IMR-90 (cell line): ENCODE results near the gene ATXN1. TPM values are rescaled to one million over a fixed set of nuclear protein-coding genes. Genes with fewer than 3 reads are reported as not detected.
A peak's percentile ranks its signal among the peaks of the same experiment; 100 is the strongest.

Experiments
- ATAC-seq: fragments of 200-7000 bp; cut with Tn5 transposase; 2 replicates; pipeline ENCODE4 v1.9.1; 2020; ENCODE audit warnings: low read depth, mild to moderate bottlenecking, moderate library complexity
- BruUV-seq: library from RNA; stranded (reverse); fragments of 400-500 nt; replicated peaks from 2 replicates; lab custom pipeline; 2021; lab: Mats Ljungman, UMichigan
- CTCF ChIA-PET: fragments of 300-600 bp; formaldehyde crosslinking; extraction: SDS; loops from one replicate; lab custom pipeline; 2021; ENCODE audit warnings: antibody characterized with exemption; lab: Yijun Ruan, JAX
- POLR2A ChIA-PET: fragments of 300-600 bp; sonication (Branson Sonifier 250); formaldehyde crosslinking; loops from one replicate; lab custom pipeline; 2022; ENCODE audit warnings: antibody characterized with exemption; ENCODE audit not compliant: unreplicated experiment; lab: Charles Lee
- DNase-seq: peaks from one replicate; pipeline ENCODE4 v3.0.0; 2013
- H2AFZ ChIP-seq: replicated peaks from 2 replicates; pipeline ENCODE3; 2013; ENCODE audit warnings: low read length, mild to moderate bottlenecking; ENCODE audit not compliant: poor library complexity
- H2AK5ac ChIP-seq: 2 replicates; pipeline ENCODE4 v1.6.1; 2013; ENCODE audit warnings: low read depth, low read length, inconsistent platforms
- H2AK9ac ChIP-seq: replicated peaks from 2 replicates; pipeline ENCODE3; 2013; ENCODE audit warnings: mild to moderate bottlenecking, low read depth, low read length, moderate library complexity; ENCODE audit not compliant: poor library complexity
- H2BK120ac ChIP-seq: 2 replicates; pipeline ENCODE4 v1.6.1; 2013; ENCODE audit warnings: low read depth, low read length, inconsistent platforms
- H2BK15ac ChIP-seq: 3 replicates; pipeline ENCODE4 v1.6.1; 2013; ENCODE audit warnings: low read depth, low read length, inconsistent platforms
- H2BK20ac ChIP-seq: 2 replicates; pipeline ENCODE4 v1.6.1; 2013; ENCODE audit warnings: low read depth, mild to moderate bottlenecking, inconsistent platforms, low read length, moderate library complexity
- H2BK5ac ChIP-seq: 2 replicates; pipeline ENCODE4 v1.6.1; 2013; ENCODE audit warnings: mild to moderate bottlenecking, low read depth, low read length, inconsistent platforms; ENCODE audit not compliant: poor library complexity, severe bottlenecking
- H3K14ac ChIP-seq: replicated peaks from 2 replicates; pipeline ENCODE4 v1.6.1; 2013; ENCODE audit warnings: low read depth, low read length, inconsistent platforms
- H3K18ac ChIP-seq: 2 replicates; pipeline ENCODE4 v1.6.1; 2013; ENCODE audit warnings: low read depth, low read length, control low read depth
- H3K23ac ChIP-seq: 2 replicates; pipeline ENCODE4 v1.6.1; 2013; ENCODE audit warnings: low read depth, low read length, inconsistent platforms
- H3K27ac ChIP-seq: 2 replicates; pipeline ENCODE4 v1.5.1; 2013; ENCODE audit warnings: mild to moderate bottlenecking, control low read depth, low read length; ENCODE audit not compliant: insufficient read depth
- H3K27me3 ChIP-seq: 2 replicates; pipeline ENCODE4 v1.6.1; 2013; ENCODE audit warnings: low read length; ENCODE audit not compliant: control insufficient read depth, insufficient read depth
- H3K36me3 ChIP-seq: 2 replicates; pipeline ENCODE4 v1.6.1; 2013; ENCODE audit warnings: low read length, mixed read lengths; ENCODE audit not compliant: control insufficient read depth, insufficient read depth
- H3K4ac ChIP-seq: 2 replicates; pipeline ENCODE4 v1.6.1; 2013; ENCODE audit warnings: low read depth, low read length, inconsistent platforms
- H3K4me1 ChIP-seq: 2 replicates; pipeline ENCODE4 v1.6.1; 2013; ENCODE audit warnings: low read length, mixed read lengths; ENCODE audit not compliant: control insufficient read depth, insufficient read depth
- H3K4me2 ChIP-seq: 2 replicates; pipeline ENCODE4 v1.6.1; 2013; ENCODE audit warnings: low read depth, mild to moderate bottlenecking, control low read depth, low read length, moderate library complexity
- H3K4me3 ChIP-seq: 2 replicates; pipeline ENCODE4 v1.5.1; 2013; ENCODE audit warnings: low read depth, mild to moderate bottlenecking, control low read depth, low read length, moderate library complexity; ENCODE audit not compliant: insufficient read depth
- H3K56ac ChIP-seq: 2 replicates; pipeline ENCODE4 v1.6.1; 2013; ENCODE audit warnings: low read length, inconsistent platforms; ENCODE audit not compliant: insufficient read depth; ENCODE audit errors: extremely low read depth
- H3K79me1 ChIP-seq, 2 experiments: 2 replicates each; pipeline ENCODE4 v1.6.1; 2013; ENCODE audit warnings: low read length in 2 of 2, inconsistent platforms in 1 of 2, low read depth in 1 of 2
- H3K9ac ChIP-seq: 2 replicates; pipeline ENCODE4 v1.6.1; 2013; ENCODE audit warnings: low read depth, low read length, control low read depth
- H3K9me1 ChIP-seq: 2 replicates; pipeline ENCODE4 v1.6.1; 2013; ENCODE audit warnings: low read length, inconsistent platforms; ENCODE audit not compliant: insufficient read depth
- H3K9me3 ChIP-seq: 2 replicates; pipeline ENCODE4 v1.6.1; 2013; ENCODE audit warnings: low read length; ENCODE audit not compliant: control insufficient read depth, insufficient read depth
- H4K20me1 ChIP-seq: 2 replicates; pipeline ENCODE4 v1.6.1; 2013; ENCODE audit warnings: low read length, inconsistent platforms; ENCODE audit not compliant: insufficient read depth
- H4K5ac ChIP-seq: 2 replicates; pipeline ENCODE4 v1.6.1; 2013; ENCODE audit warnings: mild to moderate bottlenecking, low read depth, low read length, control low read depth
- H4K8ac ChIP-seq, 2 experiments: 2 replicates each; pipeline ENCODE4 v1.6.1; 2013; ENCODE audit warnings: low read depth in 2 of 2, low read length in 2 of 2, control low read depth in 1 of 2, inconsistent platforms in 1 of 2
- H4K91ac ChIP-seq: 2 replicates; pipeline ENCODE4 v1.6.1; 2013; ENCODE audit warnings: low read depth, low read length, inconsistent platforms; ENCODE audit not compliant: insufficient read depth
- BHLHE40 ChIP-seq: fragments of 150-350 bp; IDR thresholded peaks from 2 replicates; pipeline ENCODE4 v1.6.1; 2016; ENCODE audit warnings: mild to moderate bottlenecking, low read depth, low read length
- CEBPB ChIP-seq: IDR thresholded peaks from 2 replicates; pipeline ENCODE4 v1.6.1; 2012; ENCODE audit warnings: low read depth, low read length, improper control_type of control experiment
- CTCF ChIP-seq: conservative IDR thresholded peaks from 2 replicates; pipeline ENCODE4 v1.5.1; 2012; ENCODE audit warnings: mild to moderate bottlenecking, low read depth, low read length, improper control_type of control experiment
- FOS ChIP-seq: fragments of 150-350 bp; IDR thresholded peaks from 2 replicates; pipeline ENCODE4 v1.6.1; 2016; ENCODE audit warnings: low read depth, low read length
- MAFK ChIP-seq: IDR thresholded peaks from 2 replicates; pipeline ENCODE4 v1.6.1; 2012; ENCODE audit warnings: low read depth, low read length, improper control_type of control experiment
- MAZ ChIP-seq: IDR thresholded peaks from 2 replicates; pipeline ENCODE4 v1.6.1; 2012; ENCODE audit warnings: low read depth, mild to moderate bottlenecking, low read length, improper control_type of control experiment, moderate library complexity, borderline replicate concordance
- NFE2L2 ChIP-seq: fragments of 150-350 bp; IDR thresholded peaks from 2 replicates; pipeline ENCODE4 v1.6.1; 2016; ENCODE audit warnings: low read depth, mild to moderate bottlenecking, low read length
- POLR2A ChIP-seq: IDR thresholded peaks from 2 replicates; pipeline ENCODE4 v1.6.1; 2012; ENCODE audit warnings: mild to moderate bottlenecking, low read depth, low read length
- RAD21 ChIP-seq: IDR thresholded peaks from 2 replicates; pipeline ENCODE4 v1.6.1; 2012; ENCODE audit warnings: low read length, improper control_type of control experiment
- RCOR1 ChIP-seq: IDR thresholded peaks from 2 replicates; pipeline ENCODE4 v1.6.1; 2012; ENCODE audit warnings: mild to moderate bottlenecking, low read length, improper control_type of control experiment; ENCODE audit not compliant: insufficient replicate concordance
- RFX5 ChIP-seq: IDR thresholded peaks from 2 replicates; pipeline ENCODE4 v1.8.0; 2012; ENCODE audit warnings: low read depth, mild to moderate bottlenecking, low read length, moderate library complexity
- SMC3 ChIP-seq: fragments of 150-350 bp; IDR thresholded peaks from 2 replicates; pipeline ENCODE4 v1.6.1; 2016; ENCODE audit warnings: low read depth, mild to moderate bottlenecking, antibody characterized with exemption, low read length, moderate library complexity
- WGBS, 2 experiments: methylation state at CpG; one replicate each; pipeline versions ENCODE4 v1.1.5 to v1.1.7; 2013; ENCODE audit warnings: missing lambda C conversion rate in 2 of 2; ENCODE audit not compliant: insufficient read length in 1 of 2; ENCODE audit errors: extremely low coverage in 2 of 2; 5-methylcytosine and 5-hydroxymethylcytosine counted together
- dilution Hi-C: fragments of 300-500 bp; cut with HindIII; formaldehyde crosslinking; loops from one replicate; pipeline ENCODE4 v1.14.3; 2018; ENCODE audit warnings: low sequenced_read_pairs; ENCODE audit not compliant: unreplicated experiment
- in situ Hi-C: fragments of 300-500 bp; cut with MboI; formaldehyde crosslinking; loops from 3 replicates; pipeline ENCODE4 v1.14.3; 2019; ENCODE audit warnings: low sequenced_read_pairs, inconsistent platforms, mixed read lengths
- intact Hi-C: fragments of 100-400 bp; cut with micrococcal nuclease; formaldehyde crosslinking; loops from 2 replicates; pipeline ENCODE4 v1.10.0; 2022
- polyA plus RNA-seq, 3 experiments: library from polyadenylated mRNA; depleted of rRNA; stranded (reverse); fragments of >200 nt; gene quantifications; 2 replicates each; pipeline ENCODE4 v1.2.3, GENCODE V29; 2012; ENCODE audit warnings: low replicate concordance in 1 of 3
- total RNA-seq: library from RNA; depleted of rRNA; stranded (reverse); fragments of >200 nt; gene quantifications from 2 replicates; pipeline ENCODE4 v1.2.3, GENCODE V29; 2012
- TF ChIP-seq, protein P1 (sequence below): fragments of 150-350 bp; IDR thresholded peaks from 2 replicates; pipeline ENCODE4 v1.6.1; 2017; ENCODE audit warnings: mild to moderate bottlenecking, antibody characterized with exemption, low read length, low read depth
- TF ChIP-seq, protein P2 (sequence below): fragments of 150-350 bp; IDR thresholded peaks from 2 replicates; pipeline ENCODE4 v1.6.1; 2016; ENCODE audit warnings: low read depth, mild to moderate bottlenecking, low read length, moderate library complexity, borderline replicate concordance

ATXN1 gene
- total and polyA plus RNA-seq, 2 of the 4 experiments (the other 2 are of a cell fraction) = 7.3 to 11.1 TPM

DNA sequence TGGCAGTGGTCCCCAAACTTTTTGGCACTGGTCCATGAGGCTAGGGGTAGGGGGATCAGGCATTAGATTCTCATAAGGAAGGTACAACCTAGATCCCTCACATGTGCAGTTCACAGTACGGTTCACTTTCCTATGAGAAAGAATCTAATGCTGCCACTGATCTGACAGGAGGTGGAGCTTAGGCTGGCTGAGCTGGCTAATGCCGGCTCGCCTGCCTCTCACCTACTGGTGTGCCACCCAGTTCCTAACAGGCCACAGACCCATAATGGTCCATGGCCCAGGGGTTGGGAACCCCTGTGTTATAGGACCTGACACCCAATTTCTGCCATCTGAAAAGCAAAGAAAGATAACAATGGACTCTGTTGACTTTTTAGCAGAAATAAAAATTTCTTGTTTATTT lies 323.3 kb downstream of the ATXN1 start:
- H3K4me2 ChIP-seq = no peak overlapping the region
- 100% methylated on average over 2 of the region's 3 CpGs; no CpG with 5 or more reads in 1 of the 2 experiments for WGBS, 2 experiments
- intact Hi-C loops = no loop called here
- no peak overlapping the region for H4K8ac ChIP-seq
- dilution Hi-C loops = no loop called here
- no peak overlapping the region for H3K4ac ChIP-seq
- no TSS peak for BruUV-seq
- no peak overlapping the region for H3K27ac ChIP-seq
- no peak overlapping the region for H4K5ac ChIP-seq
- DNase-seq (no peak), ATAC-seq (no peak)
- H3K56ac ChIP-seq = no peak overlapping the region
- no peak overlapping the region for H3K4me3 ChIP-seq
- no peaks in the 10 kb centered on the region for H3K27me3 ChIP-seq
- no peak overlapping the region for H2AK9ac ChIP-seq
- no peak overlapping the region for H4K91ac ChIP-seq
- H2BK120ac ChIP-seq = no peak overlapping the region
- ChIA-PET CTCF (no interaction called here), POLR2A (no interaction called here)
- no peak overlapping the region for H3K14ac ChIP-seq
- peaks cover 9% of the 10 kb centered on the region for H3K4me1 ChIP-seq
- no peak overlapping the region for H2BK15ac ChIP-seq
- no peak overlapping the region for H2AFZ ChIP-seq
- peaks cover 17 to 20% of the 10 kb centered on the region in 2 experiments; a peak in 3 of 4 replicates for H3K79me1 ChIP-seq
- H3K36me3 ChIP-seq = peaks cover 5% of the 10 kb centered on the region; the same call in 1 of the 2 replicates
- H2BK5ac ChIP-seq = no peak overlapping the region
- H4K20me1 ChIP-seq = no peaks in the 10 kb centered on the region
- TF ChIP-seq RAD21 (no peak), POLR2A (no peak), CTCF (no peak), CEBPB (no peak), RCOR1 (no peak), MAZ (no peak), NFE2L2 (no peak), RFX5 (no peak), MAFK (no peak), SMC3 (no peak), BHLHE40 (no peak), FOS (no peak)
- TF ChIP-seq, protein P1, sequence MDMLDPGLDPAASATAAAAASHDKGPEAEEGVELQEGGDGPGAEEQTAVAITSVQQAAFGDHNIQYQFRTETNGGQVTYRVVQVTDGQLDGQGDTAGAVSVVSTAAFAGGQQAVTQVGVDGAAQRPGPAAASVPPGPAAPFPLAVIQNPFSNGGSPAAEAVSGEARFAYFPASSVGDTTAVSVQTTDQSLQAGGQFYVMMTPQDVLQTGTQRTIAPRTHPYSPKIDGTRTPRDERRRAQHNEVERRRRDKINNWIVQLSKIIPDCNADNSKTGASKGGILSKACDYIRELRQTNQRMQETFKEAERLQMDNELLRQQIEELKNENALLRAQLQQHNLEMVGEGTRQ = no peak
- TF ChIP-seq, protein P2, sequence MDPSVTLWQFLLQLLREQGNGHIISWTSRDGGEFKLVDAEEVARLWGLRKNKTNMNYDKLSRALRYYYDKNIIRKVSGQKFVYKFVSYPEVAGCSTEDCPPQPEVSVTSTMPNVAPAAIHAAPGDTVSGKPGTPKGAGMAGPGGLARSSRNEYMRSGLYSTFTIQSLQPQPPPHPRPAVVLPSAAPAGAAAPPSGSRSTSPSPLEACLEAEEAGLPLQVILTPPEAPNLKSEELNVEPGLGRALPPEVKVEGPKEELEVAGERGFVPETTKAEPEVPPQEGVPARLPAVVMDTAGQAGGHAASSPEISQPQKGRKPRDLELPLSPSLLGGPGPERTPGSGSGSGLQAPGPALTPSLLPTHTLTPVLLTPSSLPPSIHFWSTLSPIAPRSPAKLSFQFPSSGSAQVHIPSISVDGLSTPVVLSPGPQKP = no peak
- peaks cover 3% of the 10 kb centered on the region; the same call in 1 of the 2 replicates for H3K9me1 ChIP-seq
- H3K9me3 ChIP-seq = no peaks in the 10 kb centered on the region
- in situ Hi-C loops = no loop called here
- H3K18ac ChIP-seq = no peak overlapping the region
- no peak overlapping the region for H3K9ac ChIP-seq
- no peak overlapping the region for H2BK20ac ChIP-seq
- H3K23ac ChIP-seq = no peak overlapping the region
- 0 out of 2 replicates have a peak overlapping the region, but pooled peaks have one; percentile 56 for H2AK5ac ChIP-seq
